AG04449 (cell line): Measurements from ENCODE around the gene MAPRE2.
"Not testable (repeated sequence)": the region's sequence is repeated elsewhere in the genome, so short reads cannot be mapped to it uniquely, and the experiment has no call there.

Experiments used
- CTCF ChIA-PET: fragments of 350-600 bp; formaldehyde crosslinking; extraction: SDS; loops from one replicate; lab custom pipeline; 2021; ENCODE audit warnings: antibody characterized with exemption; lab: Yijun Ruan, JAX
- POLR2A ChIA-PET: fragments of 400-600, 350-600 bp; formaldehyde crosslinking; extraction: SDS; loops from one replicate; lab custom pipeline; 2020; ENCODE audit warnings: antibody characterized with exemption, inconsistent platforms; lab: Yijun Ruan, JAX
- DNase-seq: peaks from one replicate; pipeline ENCODE4 v3.0.0-alpha.2; 2010; ENCODE audit warnings: low read depth, low spot score
- H3K4me3 ChIP-seq: 2 replicates; pipeline ENCODE4 v1.5.1; 2011; ENCODE audit warnings: low read depth, mild to moderate bottlenecking, control low read depth, low read length
- TF ChIP-seq, protein P1 (sequence below): IDR thresholded peaks from one replicate; pipeline ENCODE4 v1.5.1; 2011; ENCODE audit warnings: mild to moderate bottlenecking, moderate library complexity, low read length, control low read depth, inconsistent platforms; ENCODE audit not compliant: insufficient read depth; ENCODE audit errors: missing control alignments

MAPRE2 gene

DNA sequence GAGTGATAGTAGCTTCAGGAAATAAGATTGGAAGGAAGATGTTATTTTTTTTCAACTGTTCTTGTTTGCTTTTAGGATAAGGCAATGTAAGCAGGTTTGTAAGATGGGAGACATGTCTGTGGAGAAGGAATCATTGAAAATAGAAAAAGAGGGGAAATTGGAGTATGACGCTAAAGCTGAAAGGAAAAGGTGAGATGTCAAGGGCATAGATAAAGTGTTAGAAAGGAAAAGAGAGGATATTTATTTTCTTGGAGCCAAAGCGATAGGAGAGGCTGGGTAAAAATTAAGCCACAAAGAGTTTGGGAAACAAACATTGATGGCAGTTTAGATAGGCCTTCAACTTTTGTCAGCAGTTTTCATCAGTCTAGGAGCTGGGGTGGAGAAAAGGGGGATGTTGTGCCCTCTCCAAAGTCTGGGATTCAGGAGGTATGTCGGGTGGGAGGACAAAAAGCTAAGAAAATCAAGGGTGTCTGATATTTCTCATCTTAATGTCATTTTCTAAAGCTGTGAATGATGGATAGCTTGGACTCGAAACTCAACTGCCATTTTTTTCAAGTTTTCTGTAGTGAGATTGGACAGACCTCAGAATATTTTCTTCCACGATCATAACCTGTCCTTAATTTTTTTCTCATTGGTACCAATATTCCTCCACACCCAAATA lies 63.3 kb downstream of the MAPRE2 start:
- TF ChIP-seq, protein P1, sequence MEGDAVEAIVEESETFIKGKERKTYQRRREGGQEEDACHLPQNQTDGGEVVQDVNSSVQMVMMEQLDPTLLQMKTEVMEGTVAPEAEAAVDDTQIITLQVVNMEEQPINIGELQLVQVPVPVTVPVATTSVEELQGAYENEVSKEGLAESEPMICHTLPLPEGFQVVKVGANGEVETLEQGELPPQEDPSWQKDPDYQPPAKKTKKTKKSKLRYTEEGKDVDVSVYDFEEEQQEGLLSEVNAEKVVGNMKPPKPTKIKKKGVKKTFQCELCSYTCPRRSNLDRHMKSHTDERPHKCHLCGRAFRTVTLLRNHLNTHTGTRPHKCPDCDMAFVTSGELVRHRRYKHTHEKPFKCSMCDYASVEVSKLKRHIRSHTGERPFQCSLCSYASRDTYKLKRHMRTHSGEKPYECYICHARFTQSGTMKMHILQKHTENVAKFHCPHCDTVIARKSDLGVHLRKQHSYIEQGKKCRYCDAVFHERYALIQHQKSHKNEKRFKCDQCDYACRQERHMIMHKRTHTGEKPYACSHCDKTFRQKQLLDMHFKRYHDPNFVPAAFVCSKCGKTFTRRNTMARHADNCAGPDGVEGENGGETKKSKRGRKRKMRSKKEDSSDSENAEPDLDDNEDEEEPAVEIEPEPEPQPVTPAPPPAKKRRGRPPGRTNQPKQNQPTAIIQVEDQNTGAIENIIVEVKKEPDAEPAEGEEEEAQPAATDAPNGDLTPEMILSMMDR = no peak
- ChIA-PET CTCF (interaction anchor here (1.5 kb wide), 1 partner anchor 40 kb away, joined by 3 read pairs; no protein-coding TSS in a partner anchor), POLR2A (no interaction called here)
- no peak for DNase-seq
- no peak overlapping the region for H3K4me3 ChIP-seq

DNA sequence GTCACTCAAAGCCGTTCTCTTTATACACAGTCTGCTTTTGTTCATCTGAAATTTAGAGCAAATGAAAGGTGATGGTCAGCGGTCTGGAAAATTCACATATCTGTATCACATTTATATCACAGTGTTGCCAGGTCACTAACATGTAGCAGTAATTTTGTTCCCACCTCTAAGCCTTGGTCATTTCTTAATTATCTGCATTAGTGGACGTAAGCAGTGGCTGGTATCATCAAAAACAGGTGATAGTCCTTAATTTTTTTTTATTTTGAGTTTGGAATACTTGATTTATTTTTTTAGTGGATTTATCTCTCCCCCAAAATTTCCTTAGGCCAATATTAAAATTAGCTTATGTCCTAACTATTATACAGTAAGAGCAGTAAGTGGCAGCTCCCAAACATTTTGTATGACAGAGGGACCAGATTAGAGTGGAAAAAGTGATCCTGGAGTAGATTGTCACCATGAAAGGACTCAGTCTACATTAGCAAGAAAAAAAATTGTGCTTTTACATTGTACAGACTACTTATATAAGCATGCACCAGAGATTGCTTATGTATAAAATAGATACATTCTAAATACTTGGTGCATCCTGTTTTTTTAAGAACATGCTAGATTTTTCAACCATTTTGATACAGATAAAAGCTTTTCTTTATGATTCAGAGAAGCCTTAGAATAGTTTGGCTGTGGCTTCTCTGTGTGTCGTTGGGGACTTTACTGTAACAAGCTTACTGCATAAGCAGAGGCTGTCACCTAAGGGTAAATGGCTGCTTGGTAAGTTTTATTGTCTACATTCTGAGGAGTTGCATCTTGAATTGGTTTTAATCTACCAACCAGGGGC lies 65.0 kb downstream of the MAPRE2 start:
- no peak overlapping the region for H3K4me3 ChIP-seq
- ChIA-PET CTCF (interaction anchor here (1.2 to 1.5 kb wide), 2 partner anchors 17 to 38 kb away, joined by 3 to 4 read pairs; no protein-coding TSS in a partner anchor), POLR2A (no interaction called here)
- DNase-seq = no peak
- TF ChIP-seq, protein P1 = no peak

GRCh38 chr18:35106845-35107148 lies 65.6 kb downstream of the MAPRE2 start:
- ChIA-PET POLR2A (no interaction called here), CTCF (interaction anchor here (1.2 kb wide), 1 partner anchor 16 kb away, joined by 4 read pairs; no protein-coding TSS in a partner anchor)
- no peak overlapping the region for H3K4me3 ChIP-seq
- DNase-seq = no peak
- TF ChIP-seq, protein P1 = no peak

DNA sequence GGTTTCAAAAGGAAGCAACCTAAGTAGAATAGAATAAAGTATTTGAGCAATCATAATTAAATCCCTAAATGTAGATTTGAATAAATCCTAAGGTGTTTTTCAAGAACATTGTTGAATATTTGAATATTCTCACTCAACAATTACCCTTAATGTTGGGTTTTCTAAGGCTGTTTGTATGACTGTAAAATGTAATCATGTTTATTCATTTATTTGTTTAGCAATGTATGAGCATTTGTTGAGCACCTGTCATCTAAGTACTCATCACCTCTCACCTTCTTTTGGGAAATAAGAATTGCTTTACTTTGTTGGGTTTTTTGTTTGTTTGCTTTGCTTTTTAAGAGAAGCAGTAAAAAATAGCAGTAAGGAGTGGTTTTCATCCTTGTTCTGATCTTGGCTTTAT lies 66.0 kb downstream of the MAPRE2 start:
- DNase-seq = no peak
- ChIA-PET POLR2A (no interaction called here), CTCF (interaction anchor here (1.2 kb wide), 1 partner anchor 16 kb away, joined by 4 read pairs; no protein-coding TSS in a partner anchor)
- TF ChIP-seq, protein P1 = no peak
- no peak overlapping the region for H3K4me3 ChIP-seq

GRCh38 chr18:35108088-35108487 lies 66.9 kb downstream of the MAPRE2 start:
- POLR2A ChIA-PET, H3K4me3 ChIP-seq, DNase-seq, CTCF ChIA-PET: not testable (repeated sequence)

DNA sequence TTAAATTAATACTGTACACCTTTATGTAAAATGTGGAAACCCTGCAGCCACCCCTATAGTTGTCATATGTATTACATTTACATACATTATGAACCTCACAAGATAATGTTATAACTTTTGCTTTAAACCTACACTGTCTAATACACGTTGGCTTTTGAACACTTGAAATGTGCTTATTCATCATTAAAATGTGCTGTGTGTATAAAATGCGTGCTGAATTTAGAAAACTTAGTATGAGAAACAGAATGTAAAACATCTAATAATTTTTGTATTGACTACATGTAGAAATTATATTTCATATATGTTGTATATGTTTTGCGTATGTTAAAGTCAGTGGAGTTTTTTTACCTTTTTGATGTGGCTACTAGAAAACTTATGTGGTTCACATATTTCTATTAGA lies 68.8 kb downstream of the MAPRE2 start:
- ChIA-PET CTCF (interaction anchor here (1.2 kb wide), 1 partner anchor 33 kb away, joined by 3 read pairs; no protein-coding TSS in a partner anchor), POLR2A (no interaction called here)
- TF ChIP-seq, protein P1 = no peak
- DNase-seq = no peak
- H3K4me3 ChIP-seq = no peak overlapping the region
